Gastrocnemius medialis (tissue), 4 donors: ENCODE results near the gene ZNF423.

Experiments used
- CTCF ChIP-seq, 5 experiments: fragments of 450-650 bp in 3 of 5; fragments of 200-600 bp in 2 of 5; sonication (generic) in 2 of 5; IDR thresholded peaks in 4 of 5; conservative IDR thresholded peaks in 1 of 5; 1 replicate in 4 of 5; 2 replicates in 1 of 5; pipeline ENCODE4 v1.5.1; 2016 to 2019; ENCODE audit warnings: antibody characterized with exemption in 5 of 5, mild to moderate bottlenecking in 3 of 5, moderate library complexity in 3 of 5
- POLR2A ChIP-seq, 2 donors: fragments of 450-650 bp; IDR thresholded peaks; one replicate each; pipeline ENCODE4 v1.6.1; 2017; ENCODE audit warnings: antibody characterized with exemption in 2 of 2, mild to moderate bottlenecking in 2 of 2, moderate library complexity in 2 of 2

GRCh38 chr16:49617016-49617629 lies 238.8 kb downstream of the ZNF423 start:
- TF ChIP-seq CTCF (IDR thresholded peaks at IDR 0.05 in 4 of 5, conservative IDR thresholded peaks at IDR 0.05 in 1 of 5) (no peak), POLR2A (IDR thresholded peaks at IDR 0.05) (no peak)
